ENCODE data around the gene MAP6.

Gene MAP6

GRCh38 chr11:75547177-75547576 is 121.7 kb downstream of the MAP6 start:
- DNase-seq = no peak

- no peak for DNase-seq
Observed at GRCh38 chr11:75543806-75544205, 125.0 kb downstream of the MAP6 start.

- no peak for DNase-seq
Observed at GRCh38 chr11:75542088-75542438, 126.8 kb downstream of the MAP6 start.

GRCh38 chr11:75541193-75542087 is 127.4 kb downstream of the MAP6 start:
- DNase-seq = no peak

- DNase-seq = no peak
Observed at GRCh38 chr11:75539459-75540334, 129.1 kb downstream of the MAP6 start.

- no peak for DNase-seq
Observed at GRCh38 chr11:75538150-75538942, 130.5 kb downstream of the MAP6 start.

GRCh38 chr11:75537740-75538139 is 131.1 kb downstream of the MAP6 start:
- DNase-seq = no peak
